Kidney (tissue), 14 donors: ENCODE results near the gene MYO5A. TPM values are rescaled to one million over a fixed set of nuclear protein-coding genes. Genes with fewer than 3 reads are reported as not detected.

Source experiments
- DNase-seq, 5 donors: peaks; one replicate each; pipeline ENCODE4 v3.0.0-alpha.2; 2013 to 2020
- FAIRE-seq: peaks from 2 replicates; lab custom pipeline; 2012; peaks lifted over from hg19 to GRCh38; lab: Jason Lieb, UNC
- H3K27ac ChIP-seq, 2 donors: one replicate each; pipeline ENCODE4 v1.7.0; 2013; ENCODE audit warnings: low read depth in 2 of 2, low read length in 2 of 2, inconsistent platforms in 1 of 2
- H3K27me3 ChIP-seq: one replicate; pipeline ENCODE4 v1.7.1; 2013; ENCODE audit warnings: low read length, inconsistent platforms; ENCODE audit not compliant: control insufficient read depth, insufficient read depth
- H3K36me3 ChIP-seq, 3 donors: one replicate each; pipeline versions ENCODE4 v1.7.0 to v1.7.1; 2013; ENCODE audit warnings: low read length in 3 of 3, control low read depth in 1 of 3, inconsistent platforms in 1 of 3; ENCODE audit not compliant: insufficient read depth in 3 of 3, control insufficient read depth in 2 of 3
- H3K4me1 ChIP-seq, 3 donors: one replicate each; pipeline versions ENCODE4 v1.7.0 to v1.7.1; 2013; ENCODE audit warnings: low read length in 3 of 3, inconsistent platforms in 1 of 3, low read depth in 1 of 3; ENCODE audit not compliant: control insufficient read depth in 2 of 3, insufficient read depth in 2 of 3
- H3K4me3 ChIP-seq, 3 donors: one replicate each; pipeline versions ENCODE4 v1.7.0 to v1.8.1; 2013; ENCODE audit warnings: low read length in 3 of 3, control low read depth in 1 of 3, inconsistent platforms in 1 of 3
- H3K9ac ChIP-seq, 3 donors: one replicate each; pipeline versions ENCODE4 v1.7.0 to v1.7.1; 2013; ENCODE audit warnings: low read length in 3 of 3, control low read depth in 1 of 3, inconsistent platforms in 1 of 3
- H3K9me3 ChIP-seq, 3 donors: one replicate each; pipeline versions ENCODE4 v1.7.0 to v1.7.1; 2013; ENCODE audit warnings: low read length in 3 of 3, control low read depth in 1 of 3, inconsistent platforms in 1 of 3; ENCODE audit not compliant: control insufficient read depth in 2 of 3, insufficient read depth in 1 of 3
- intact Hi-C: fragments of 100-400 bp; cut with DNase I; formaldehyde crosslinking; loops from one replicate; pipeline ENCODE4 v1.11.1; 2022
- polyA plus RNA-seq: library from polyadenylated mRNA; stranded (reverse); fragments of 350-450 nt; fragmentation: Illumina TruSeq; extraction: RNeasy Lipid Tissue Mini Kit (QIAGEN cat#74804); gene quantifications from one replicate; pipeline ENCODE4 v1.2.3, GENCODE V29; 2014; ENCODE audit warnings: low read depth, low replicate concordance; ENCODE audit not compliant: insufficient read depth
- total RNA-seq: library from RNA; stranded (reverse); fragmentation: NEBNext Ultra II Directional; extraction: Animal tissue kit (Norgen Biotek cat#: 25700); gene quantifications from one replicate; pipeline ENCODE4 v1.2.1, GENCODE V29; 2021
- TF ChIP-seq, protein P1 (sequence below): IDR thresholded peaks from 3 replicates; pipeline ENCODE4 v1.5.1; 2012; ENCODE audit warnings: mild to moderate bottlenecking, moderate library complexity, borderline replicate concordance; ENCODE audit not compliant: insufficient read depth; ENCODE audit errors: extremely low read depth
- donor health status: control.
- donor health status: control.
- donor health status: control.
- donor health status: control.
- donor health status: control.
- donor health status: DM: yes; HTN: yes; CAD: no.
- donor health status: Normal renal cell carcinoma (clear cell type).

MYO5A gene
- total and polyA plus RNA-seq, 2 donors from 2014 or later: 3.5 to 32.9 TPM

DNA sequence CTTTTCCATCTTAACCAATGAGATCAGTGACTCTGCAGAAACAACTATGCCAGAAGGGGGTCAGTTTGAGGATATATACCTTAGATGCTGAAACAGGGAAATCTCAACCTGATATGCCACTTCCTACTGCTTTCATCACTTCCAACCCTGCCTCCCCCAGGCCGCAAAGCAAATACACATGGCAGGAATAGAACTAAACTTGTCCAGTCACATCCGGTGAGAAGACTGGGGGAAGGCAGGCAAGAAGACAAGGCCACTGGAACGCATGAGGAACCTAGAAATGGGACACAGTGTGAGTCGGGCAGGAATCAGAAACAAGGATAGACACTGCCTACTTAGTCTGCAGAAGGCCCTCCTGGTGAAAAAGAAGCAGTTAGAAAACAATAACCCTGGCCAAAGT lies 90.6 kb downstream of the MYO5A start:
- TF ChIP-seq, protein P1, sequence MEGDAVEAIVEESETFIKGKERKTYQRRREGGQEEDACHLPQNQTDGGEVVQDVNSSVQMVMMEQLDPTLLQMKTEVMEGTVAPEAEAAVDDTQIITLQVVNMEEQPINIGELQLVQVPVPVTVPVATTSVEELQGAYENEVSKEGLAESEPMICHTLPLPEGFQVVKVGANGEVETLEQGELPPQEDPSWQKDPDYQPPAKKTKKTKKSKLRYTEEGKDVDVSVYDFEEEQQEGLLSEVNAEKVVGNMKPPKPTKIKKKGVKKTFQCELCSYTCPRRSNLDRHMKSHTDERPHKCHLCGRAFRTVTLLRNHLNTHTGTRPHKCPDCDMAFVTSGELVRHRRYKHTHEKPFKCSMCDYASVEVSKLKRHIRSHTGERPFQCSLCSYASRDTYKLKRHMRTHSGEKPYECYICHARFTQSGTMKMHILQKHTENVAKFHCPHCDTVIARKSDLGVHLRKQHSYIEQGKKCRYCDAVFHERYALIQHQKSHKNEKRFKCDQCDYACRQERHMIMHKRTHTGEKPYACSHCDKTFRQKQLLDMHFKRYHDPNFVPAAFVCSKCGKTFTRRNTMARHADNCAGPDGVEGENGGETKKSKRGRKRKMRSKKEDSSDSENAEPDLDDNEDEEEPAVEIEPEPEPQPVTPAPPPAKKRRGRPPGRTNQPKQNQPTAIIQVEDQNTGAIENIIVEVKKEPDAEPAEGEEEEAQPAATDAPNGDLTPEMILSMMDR: no peak
- no peaks in the 10 kb centered on the region for H3K9me3 ChIP-seq
- peak in 1 of 5 donors; percentile 13 for DNase-seq
- no peak overlapping the region for H3K9ac ChIP-seq
- H3K36me3 ChIP-seq: no peaks in the 10 kb centered on the region
- peak overlapping the region in 1 of 2 donors; percentile 26 for H3K27ac ChIP-seq
- FAIRE-seq: no peak
- H3K4me1 ChIP-seq: peaks cover 0 to 2% (median 0%) of the 10 kb centered on the region in 3 donors
- H3K4me3 ChIP-seq: no peak overlapping the region
- intact Hi-C loops: no loop called here
- H3K27me3 ChIP-seq: no peaks in the 10 kb centered on the region

DNA sequence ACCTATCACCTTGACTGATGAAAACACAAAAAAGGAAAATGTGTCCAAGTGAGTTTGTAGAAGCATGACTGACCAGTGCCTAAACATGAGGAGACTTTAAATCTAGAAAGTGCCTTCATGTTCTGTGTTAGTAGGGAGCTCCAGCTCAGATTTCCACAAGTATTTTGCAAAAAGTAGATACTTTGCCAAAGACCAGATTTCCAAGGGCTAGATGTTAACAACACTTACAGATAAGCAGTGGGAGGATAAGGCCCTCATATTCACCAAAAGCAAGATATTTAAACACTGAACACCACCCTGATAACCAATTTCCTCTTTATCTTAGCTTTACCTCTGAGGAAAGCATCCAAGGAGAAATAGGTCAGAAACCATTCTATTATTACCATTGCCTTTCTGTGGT lies 91.0 kb downstream of the MYO5A start:
- TF ChIP-seq, protein P1: no peak
- H3K4me3 ChIP-seq: no peak overlapping the region
- FAIRE-seq: no peak
- peaks cover 0 to 2% (median 0%) of the 10 kb centered on the region in 3 donors for H3K4me1 ChIP-seq
- no peak overlapping the region for H3K27ac ChIP-seq
- DNase-seq: no peak
- intact Hi-C loops: no loop called here
- no peaks in the 10 kb centered on the region for H3K36me3 ChIP-seq
- no peak overlapping the region for H3K9ac ChIP-seq
- no peaks in the 10 kb centered on the region for H3K9me3 ChIP-seq
- H3K27me3 ChIP-seq: no peaks in the 10 kb centered on the region

DNA sequence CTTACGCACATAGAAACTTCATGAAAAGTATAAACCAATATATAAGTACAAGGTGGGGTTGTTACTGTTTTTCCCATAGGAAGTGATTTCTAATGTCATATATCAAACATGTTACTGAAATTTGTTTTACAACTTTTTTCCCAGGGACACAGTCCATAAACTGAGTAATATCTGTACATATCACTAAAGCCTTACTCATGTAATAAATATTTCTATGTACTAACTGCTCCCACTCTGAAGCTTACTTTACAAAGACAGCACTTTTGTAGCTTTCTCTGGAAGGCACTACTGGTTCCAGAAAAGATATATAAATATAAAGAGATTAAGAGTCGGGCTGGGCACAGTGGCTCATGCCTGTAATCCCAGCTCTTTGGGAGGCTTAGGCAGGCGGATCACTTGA lies 91.7 kb downstream of the MYO5A start:
- H3K4me1 ChIP-seq: peaks cover 0 to 3% (median 2%) of the 10 kb centered on the region in 3 donors
- H3K9me3 ChIP-seq: no peaks in the 10 kb centered on the region
- H3K4me3 ChIP-seq: no peak overlapping the region
- DNase-seq: no peak
- no peaks in the 10 kb centered on the region for H3K36me3 ChIP-seq
- H3K27ac ChIP-seq: no peak overlapping the region
- intact Hi-C loops: no loop called here
- no peak overlapping the region for H3K9ac ChIP-seq
- no peak for FAIRE-seq
- H3K27me3 ChIP-seq: no peaks in the 10 kb centered on the region
- TF ChIP-seq, protein P1: no peak

GRCh38 chr15:52434885-52435284 lies 93.8 kb downstream of the MYO5A start:
- no peak for FAIRE-seq
- H3K9me3 ChIP-seq: no peaks in the 10 kb centered on the region
- intact Hi-C loops: no loop called here
- TF ChIP-seq, protein P1: no peak
- H3K27ac ChIP-seq: no peak overlapping the region
- H3K27me3 ChIP-seq: no peaks in the 10 kb centered on the region
- no peaks in the 10 kb centered on the region for H3K36me3 ChIP-seq
- H3K9ac ChIP-seq: no peak overlapping the region
- peaks cover 0 to 3% (median 2%) of the 10 kb centered on the region in 3 donors for H3K4me1 ChIP-seq
- DNase-seq: no peak
- H3K4me3 ChIP-seq: no peak overlapping the region
